Endometrium (tissue), 2 donors: ENCODE results near the gene PPP1R18.
"Not testable (repeated sequence)": the region's sequence is repeated elsewhere in the genome, so short reads cannot be mapped to it uniquely, and the experiment has no call there.

Experiments
- FAIRE-seq: peaks from 2 replicates; lab custom pipeline; 2012; peaks lifted over from hg19 to GRCh38; lab: Jason Lieb, UNC
- donor health status: control.
- donor health status: control.

The PPP1R18 gene

GRCh38 chr6:30686009-30686907 is at the start of gene PPP1R18:
PPP1R18 (minus strand) TSS chr6:30686645; CDS start chr6:30686018, 627 bp downstream.
- FAIRE-seq: no peak

- FAIRE-seq: no peak
Measured at GRCh38 chr6:30735668-30736314, 49.3 kb upstream of the PPP1R18 start.

GRCh38 chr6:30732237-30732943 is 45.9 kb upstream of the PPP1R18 start:
- no peak for FAIRE-seq

- FAIRE-seq: no peak
Measured at GRCh38 chr6:30730601-30731435, 44.4 kb upstream of the PPP1R18 start.

GRCh38 chr6:30727920-30728553 is 41.6 kb upstream of the PPP1R18 start:
- no peak for FAIRE-seq

GRCh38 chr6:30726506-30727413 is 40.3 kb upstream of the PPP1R18 start:
- FAIRE-seq: no peak

GRCh38 chr6:30725713-30726505 is 39.5 kb upstream of the PPP1R18 start:
- FAIRE-seq: no peak

GRCh38 chr6:30724906-30725667 is 38.6 kb upstream of the PPP1R18 start:
- no peak for FAIRE-seq

GRCh38 chr6:30723843-30724741 is 37.6 kb upstream of the PPP1R18 start:
- not testable (repeated sequence) for FAIRE-seq

GRCh38 chr6:30723159-30723842 is 36.9 kb upstream of the PPP1R18 start:
- not testable (repeated sequence) for FAIRE-seq

GRCh38 chr6:30722280-30723112 is 36.1 kb upstream of the PPP1R18 start:
- FAIRE-seq: no peak

- not testable (repeated sequence) for FAIRE-seq
Measured at GRCh38 chr6:30722025-30722279, 35.5 kb upstream of the PPP1R18 start.

GRCh38 chr6:30721198-30722024 is 35.0 kb upstream of the PPP1R18 start:
- FAIRE-seq: no peak

GRCh38 chr6:30720738-30721197 is 34.3 kb upstream of the PPP1R18 start:
- FAIRE-seq: no peak
